Panc1 (cell line): ENCODE results near the gene C1orf115. TPM values are rescaled to one million over a fixed set of nuclear protein-coding genes. Genes with fewer than 3 reads are reported as not detected.

Source experiments
- ATAC-seq: fragments of 200-7000 bp; cut with Tn5 transposase; 2 replicates; pipeline ENCODE4 v1.9.1; 2020; ENCODE audit warnings: mild to moderate bottlenecking, moderate library complexity
- BruUV-seq: library from RNA; stranded (reverse); fragments of 400-500 nt; replicated peaks from 2 replicates; lab custom pipeline; 2021; lab: Mats Ljungman, UMichigan
- CTCF ChIA-PET: fragments of 300-600 bp; sonication (Branson Sonifier 250); formaldehyde crosslinking; loops from one replicate; lab custom pipeline; 2022; ENCODE audit warnings: antibody characterized with exemption; lab: Charles Lee
- POLR2A ChIA-PET: fragments of 300-600 bp; sonication (Branson Sonifier 250); formaldehyde crosslinking; loops from one replicate; lab custom pipeline; 2022; ENCODE audit warnings: antibody characterized with exemption; lab: Charles Lee
- DNase-seq: peaks from one replicate; pipeline ENCODE4 v3.0.0-alpha.2; 2010; ENCODE audit warnings: low read depth, low spot score
- H3K27ac ChIP-seq: 2 replicates; pipeline ENCODE4 v1.5.1; 2011; ENCODE audit warnings: mild to moderate bottlenecking, low read length, inconsistent platforms
- H3K27me3 ChIP-seq: fragments of 200-500 bp; sonication (Bioruptor generic); 2 replicates; pipeline ENCODE4 v1.6.0; 2014; ENCODE audit warnings: low read length, inconsistent platforms; ENCODE audit not compliant: control insufficient read depth, insufficient read depth
- H3K36me3 ChIP-seq: fragments of 200-500 bp; sonication (Bioruptor generic); 2 replicates; pipeline ENCODE4 v1.5.1; 2014; ENCODE audit warnings: inconsistent platforms, mild to moderate bottlenecking, low read length, moderate library complexity; ENCODE audit not compliant: control insufficient read depth, insufficient read depth
- H3K4me1 ChIP-seq: 2 replicates; pipeline ENCODE4 v1.5.1; 2011; ENCODE audit warnings: inconsistent platforms, mild to moderate bottlenecking, low read length, moderate library complexity; ENCODE audit not compliant: control insufficient read depth, insufficient read depth
- H3K4me3 ChIP-seq, 2 experiments: 2 replicates each; pipeline ENCODE4 v1.5.1; 2011 to 2012; ENCODE audit warnings: low read depth in 2 of 2, low read length in 2 of 2, mild to moderate bottlenecking in 2 of 2, inconsistent platforms in 1 of 2, moderate library complexity in 1 of 2
- H3K9me3 ChIP-seq: fragments of 200-500 bp; sonication (Bioruptor generic); 2 replicates; pipeline ENCODE4 v1.5.1; 2014; ENCODE audit warnings: low read depth, mild to moderate bottlenecking, inconsistent platforms, low read length, moderate library complexity; ENCODE audit not compliant: control insufficient read depth, insufficient read depth
- POLR2AphosphoS5 ChIP-seq: IDR thresholded peaks from 2 replicates; pipeline ENCODE4 v1.6.1; 2012; ENCODE audit warnings: mild to moderate bottlenecking, low read depth, low read length, moderate library complexity
- REST ChIP-seq, 2 experiments: IDR thresholded peaks; 2 replicates each; pipeline ENCODE4 v1.6.1; 2011 to 2012; ENCODE audit warnings: low read depth in 2 of 2, control low read depth in 1 of 2, low read length in 1 of 2, mild to moderate bottlenecking in 1 of 2, moderate library complexity in 1 of 2; ENCODE audit not compliant: insufficient read depth in 1 of 2
- SIN3A ChIP-seq: IDR thresholded peaks from 2 replicates; pipeline ENCODE4 v1.6.1; 2012; ENCODE audit warnings: low read depth, mild to moderate bottlenecking, low read length, moderate library complexity, borderline replicate concordance; ENCODE audit not compliant: insufficient read depth
- TCF7L2 ChIP-seq: IDR thresholded peaks from 2 replicates; pipeline ENCODE4 v1.6.1; 2011; ENCODE audit warnings: mild to moderate bottlenecking, low read depth, low read length, inconsistent platforms
- in situ Hi-C: cut with HindIII; loops from 2 replicates; pipeline ENCODE4 v1.10.0; 2016; ENCODE audit warnings: low sequenced_read_pairs, low pct_unique_long_range_greater_than_20kb
- intact Hi-C: fragments of 100-400 bp; cut with micrococcal nuclease; formaldehyde crosslinking; loops from one replicate; pipeline ENCODE4 v1.10.0; 2022; ENCODE audit not compliant: unreplicated experiment
- total RNA-seq: library from RNA; stranded (reverse); gene quantifications from one replicate; pipeline ENCODE4 v1.2.1, GENCODE V29; 2021; ENCODE audit not compliant: unreplicated experiment
- TF ChIP-seq, protein P1 (sequence below): fragments of 450-650 bp; IDR thresholded peaks from 2 replicates; pipeline ENCODE4 v1.5.1; 2017; ENCODE audit warnings: mild to moderate bottlenecking

C1orf115 gene
- total RNA-seq, 1 experiment from 2014 or later, result 3.9 TPM

- no TSS peak for BruUV-seq
- no peak overlapping the region for H3K4me3 ChIP-seq
- no peak overlapping the region for H3K27ac ChIP-seq
- no peaks in the 10 kb centered on the region for H3K4me1 ChIP-seq
- intact Hi-C loops, result no loop called here
- CTCF ChIA-PET, result no interaction called here
- ATAC-seq, result no peak
- H3K27me3 ChIP-seq, result no peaks in the 10 kb centered on the region; the same call in 1 of the 2 replicates
- in situ Hi-C loops, result no loop called here
- TF ChIP-seq REST (IDR thresholded peaks at IDR 0.05; ENCODE audit: insufficient read depth in 1 of 2, low read depth in 2 of 2, low read length in 1 of 2) (no peak), TCF7L2 (no peak), SIN3A (no peak), POLR2AphosphoS5 (no peak)
- TF ChIP-seq, protein P1, sequence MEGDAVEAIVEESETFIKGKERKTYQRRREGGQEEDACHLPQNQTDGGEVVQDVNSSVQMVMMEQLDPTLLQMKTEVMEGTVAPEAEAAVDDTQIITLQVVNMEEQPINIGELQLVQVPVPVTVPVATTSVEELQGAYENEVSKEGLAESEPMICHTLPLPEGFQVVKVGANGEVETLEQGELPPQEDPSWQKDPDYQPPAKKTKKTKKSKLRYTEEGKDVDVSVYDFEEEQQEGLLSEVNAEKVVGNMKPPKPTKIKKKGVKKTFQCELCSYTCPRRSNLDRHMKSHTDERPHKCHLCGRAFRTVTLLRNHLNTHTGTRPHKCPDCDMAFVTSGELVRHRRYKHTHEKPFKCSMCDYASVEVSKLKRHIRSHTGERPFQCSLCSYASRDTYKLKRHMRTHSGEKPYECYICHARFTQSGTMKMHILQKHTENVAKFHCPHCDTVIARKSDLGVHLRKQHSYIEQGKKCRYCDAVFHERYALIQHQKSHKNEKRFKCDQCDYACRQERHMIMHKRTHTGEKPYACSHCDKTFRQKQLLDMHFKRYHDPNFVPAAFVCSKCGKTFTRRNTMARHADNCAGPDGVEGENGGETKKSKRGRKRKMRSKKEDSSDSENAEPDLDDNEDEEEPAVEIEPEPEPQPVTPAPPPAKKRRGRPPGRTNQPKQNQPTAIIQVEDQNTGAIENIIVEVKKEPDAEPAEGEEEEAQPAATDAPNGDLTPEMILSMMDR, result no peak
- H3K9me3 ChIP-seq, result no peaks in the 10 kb centered on the region
- POLR2A ChIA-PET, result no interaction called here
- DNase-seq, result no peak
- no peaks in the 10 kb centered on the region for H3K36me3 ChIP-seq
Observed at GRCh38 chr1:220669005-220669404, 21.2 kb upstream of the C1orf115 start.

- no peak overlapping the region for H3K27ac ChIP-seq
- no peak overlapping the region for H3K4me3 ChIP-seq
- H3K4me1 ChIP-seq, result no peaks in the 10 kb centered on the region
- BruUV-seq, result no TSS peak
- ChIA-PET POLR2A (no interaction called here), CTCF (no interaction called here)
- no peak for TF ChIP-seq REST (IDR thresholded peaks at IDR 0.05; ENCODE audit: insufficient read depth in 1 of 2, low read depth in 2 of 2, low read length in 1 of 2)
- no peak for TF ChIP-seq SIN3A
- TF ChIP-seq, protein P1, result no peak
- TF ChIP-seq TCF7L2, result no peak
- TF ChIP-seq POLR2AphosphoS5, result no peak
- H3K36me3 ChIP-seq, result no peaks in the 10 kb centered on the region
- intact Hi-C loops (no loop called here), in situ Hi-C loops (no loop called here)
- no peaks in the 10 kb centered on the region; the same call in 1 of the 2 replicates for H3K27me3 ChIP-seq
- DNase-seq, result no peak
- no peaks in the 10 kb centered on the region for H3K9me3 ChIP-seq
- no peak for ATAC-seq
Observed at GRCh38 chr1:220670365-220670764, 19.8 kb upstream of the C1orf115 start.
